ENCODE measurements around the gene LDLRAD4.

Gene LDLRAD4

DNA sequence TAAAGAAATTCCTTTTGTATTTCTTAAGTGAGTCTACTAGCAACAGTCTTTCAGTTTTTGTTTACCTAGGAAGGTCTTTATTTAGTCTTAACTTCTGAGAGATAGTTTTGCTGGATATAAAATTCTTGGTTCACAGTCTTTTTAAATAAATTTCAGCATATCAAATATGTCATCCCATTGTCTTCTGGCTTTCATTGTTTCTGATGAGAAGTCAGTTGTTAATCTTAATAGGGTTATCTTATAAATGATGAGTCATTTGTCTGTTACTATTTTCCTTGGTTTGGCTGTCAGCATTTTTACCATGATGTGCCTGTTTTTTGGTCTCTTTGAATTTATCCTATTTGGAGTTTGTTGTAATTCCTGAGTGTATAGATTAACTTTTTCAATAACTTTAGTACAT lies 378.5 kb downstream of the LDLRAD4 start:
- H3K4me2 ChIP-seq (ENCODE audit: low read depth, low read length, poor library complexity, severe bottlenecking): no peak overlapping the region
- H3K9ac ChIP-seq (ENCODE audit: low read length): no peak overlapping the region
- H3K27me3 ChIP-seq (ENCODE audit: low read length): no peaks in the 10 kb centered on the region
- peaks cover 25% of the 10 kb centered on the region; the same call in 1 of the 2 replicates for H3K9me3 ChIP-seq (ENCODE audit: insufficient read depth, low read length)
- TF ChIP-seq, protein P1, sequence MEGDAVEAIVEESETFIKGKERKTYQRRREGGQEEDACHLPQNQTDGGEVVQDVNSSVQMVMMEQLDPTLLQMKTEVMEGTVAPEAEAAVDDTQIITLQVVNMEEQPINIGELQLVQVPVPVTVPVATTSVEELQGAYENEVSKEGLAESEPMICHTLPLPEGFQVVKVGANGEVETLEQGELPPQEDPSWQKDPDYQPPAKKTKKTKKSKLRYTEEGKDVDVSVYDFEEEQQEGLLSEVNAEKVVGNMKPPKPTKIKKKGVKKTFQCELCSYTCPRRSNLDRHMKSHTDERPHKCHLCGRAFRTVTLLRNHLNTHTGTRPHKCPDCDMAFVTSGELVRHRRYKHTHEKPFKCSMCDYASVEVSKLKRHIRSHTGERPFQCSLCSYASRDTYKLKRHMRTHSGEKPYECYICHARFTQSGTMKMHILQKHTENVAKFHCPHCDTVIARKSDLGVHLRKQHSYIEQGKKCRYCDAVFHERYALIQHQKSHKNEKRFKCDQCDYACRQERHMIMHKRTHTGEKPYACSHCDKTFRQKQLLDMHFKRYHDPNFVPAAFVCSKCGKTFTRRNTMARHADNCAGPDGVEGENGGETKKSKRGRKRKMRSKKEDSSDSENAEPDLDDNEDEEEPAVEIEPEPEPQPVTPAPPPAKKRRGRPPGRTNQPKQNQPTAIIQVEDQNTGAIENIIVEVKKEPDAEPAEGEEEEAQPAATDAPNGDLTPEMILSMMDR (IDR thresholded peaks at IDR 0.05; ENCODE audit: insufficient read depth, low read length, poor library complexity, severe bottlenecking): no peak
- TF ChIP-seq EZH2phosphoT487 (conservative IDR thresholded peaks at IDR 0.05; ENCODE audit: low read length): no peak
- H3K79me2 ChIP-seq (ENCODE audit: insufficient read depth, low read length): no peaks in the 10 kb centered on the region
- H3K4me3 ChIP-seq (ENCODE audit: insufficient read depth, low read length, poor library complexity, severe bottlenecking): no peak overlapping the region
- H3K27ac ChIP-seq (ENCODE audit: low read depth, low read length): no peak overlapping the region
- no peaks in the 10 kb centered on the region for H4K20me1 ChIP-seq (ENCODE audit: low read depth, low read length)
- H3K9me2 ChIP-seq (replicated peaks; ENCODE audit: insufficient read depth, low read length): no peaks in the 10 kb centered on the region
- peaks cover 7% of the 10 kb centered on the region for H3K36me3 ChIP-seq (ENCODE audit: low read length)
- no peak overlapping the region for H2AFZ ChIP-seq (ENCODE audit: low read depth, low read length, severe bottlenecking)
- H3F3A ChIP-seq (ENCODE audit: insufficient read depth): no peaks in the 10 kb centered on the region

DNA sequence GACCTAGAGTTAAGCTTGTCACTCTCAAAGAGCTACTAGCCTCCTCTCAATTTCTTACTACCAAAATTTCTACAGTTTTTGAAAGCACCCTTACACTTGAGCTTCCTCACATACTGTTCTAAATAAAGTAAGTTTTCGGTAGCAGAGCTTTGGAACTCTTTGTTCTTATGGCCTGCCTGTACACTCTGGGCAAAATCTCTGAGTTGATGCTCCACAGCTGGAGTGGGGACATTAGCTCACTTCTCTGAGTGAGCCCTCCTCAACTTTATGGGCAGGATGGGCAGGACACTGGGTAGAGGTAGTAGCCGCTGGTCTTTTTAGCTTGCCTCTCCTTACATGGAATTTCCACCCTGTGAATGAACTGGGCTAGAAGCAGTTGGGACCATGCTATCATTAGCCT lies 380.0 kb downstream of the LDLRAD4 start:
- Histone ChIP-seq H3K4me2 (ENCODE audit: low read depth, low read length, poor library complexity, severe bottlenecking) (no peak overlapping the region), H3K27ac (ENCODE audit: low read depth, low read length) (no peak overlapping the region), H3K9ac (ENCODE audit: low read length) (no peak overlapping the region), H3K9me2 (replicated peaks; ENCODE audit: insufficient read depth, low read length) (no peaks in the 10 kb centered on the region), H4K20me1 (ENCODE audit: low read depth, low read length) (no peaks in the 10 kb centered on the region), H3K27me3 (ENCODE audit: low read length) (no peaks in the 10 kb centered on the region), H3K9me3 (ENCODE audit: insufficient read depth, low read length) (peaks cover 25% of the 10 kb centered on the region; the same call in 1 of the 2 replicates), H2AFZ (ENCODE audit: low read depth, low read length, severe bottlenecking) (no peak overlapping the region), H3K79me2 (ENCODE audit: insufficient read depth, low read length) (no peaks in the 10 kb centered on the region), H3K36me3 (ENCODE audit: low read length) (peaks cover 7% of the 10 kb centered on the region), H3F3A (ENCODE audit: insufficient read depth) (no peaks in the 10 kb centered on the region), H3K4me3 (ENCODE audit: insufficient read depth, low read length, poor library complexity, severe bottlenecking) (no peak overlapping the region)
- TF ChIP-seq EZH2phosphoT487 (conservative IDR thresholded peaks at IDR 0.05; ENCODE audit: low read length): no peak
- TF ChIP-seq, protein P1 (IDR thresholded peaks at IDR 0.05; ENCODE audit: insufficient read depth, low read length, poor library complexity, severe bottlenecking): no peak

DNA sequence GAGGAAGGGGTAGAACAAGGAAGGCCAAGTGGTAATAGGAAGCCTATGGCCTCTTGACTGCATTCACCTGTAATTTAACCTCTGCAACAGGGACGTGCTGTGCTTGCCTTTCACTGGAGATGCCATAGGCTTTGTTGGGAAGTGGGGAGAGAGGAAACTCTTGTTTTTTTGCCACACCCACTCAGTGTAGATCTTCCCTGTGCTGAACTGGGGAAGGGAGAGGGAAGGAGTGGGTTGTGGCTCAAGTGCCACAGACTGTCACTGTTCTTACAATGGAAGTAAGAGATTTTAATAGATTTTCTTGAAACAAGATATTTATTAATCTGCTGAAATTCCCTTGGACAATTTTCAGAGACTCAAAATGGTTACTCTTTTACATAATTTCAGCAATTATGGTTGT lies 380.5 kb downstream of the LDLRAD4 start:
- TF ChIP-seq EZH2phosphoT487 (conservative IDR thresholded peaks at IDR 0.05; ENCODE audit: low read length): no peak
- TF ChIP-seq, protein P1 (IDR thresholded peaks at IDR 0.05; ENCODE audit: insufficient read depth, low read length, poor library complexity, severe bottlenecking): no peak
- Histone ChIP-seq H3K4me2 (ENCODE audit: low read depth, low read length, poor library complexity, severe bottlenecking) (no peak overlapping the region), H3K79me2 (ENCODE audit: insufficient read depth, low read length) (no peaks in the 10 kb centered on the region), H3K27me3 (ENCODE audit: low read length) (no peaks in the 10 kb centered on the region), H3K4me3 (ENCODE audit: insufficient read depth, low read length, poor library complexity, severe bottlenecking) (no peak overlapping the region), H4K20me1 (ENCODE audit: low read depth, low read length) (no peaks in the 10 kb centered on the region), H3K9ac (ENCODE audit: low read length) (no peak overlapping the region), H3F3A (ENCODE audit: insufficient read depth) (no peaks in the 10 kb centered on the region), H2AFZ (ENCODE audit: low read depth, low read length, severe bottlenecking) (no peak overlapping the region), H3K36me3 (ENCODE audit: low read length) (peaks cover 7% of the 10 kb centered on the region), H3K9me3 (ENCODE audit: insufficient read depth, low read length) (peaks cover 25% of the 10 kb centered on the region; the same call in 1 of the 2 replicates), H3K9me2 (replicated peaks; ENCODE audit: insufficient read depth, low read length) (no peaks in the 10 kb centered on the region), H3K27ac (ENCODE audit: low read depth, low read length) (no peak overlapping the region)

Measured in SU-DHL-6 (cell line).